Neural progenitor cell (in vitro differentiated cells): ENCODE data around the gene EMC7. TPM values are rescaled to one million over a fixed set of nuclear protein-coding genes. Genes with fewer than 3 reads are reported as not detected.

Experiments used
- DNase-seq: peaks from one replicate; pipeline ENCODE4 v3.0.0-alpha.2; 2016; ENCODE audit warnings: low spot score
- H2AFZ ChIP-seq: fragments of 200-600 bp; sonication (generic); replicated peaks from 2 replicates; pipeline ENCODE4 v1.6.1; 2016; ENCODE audit warnings: antibody characterized with exemption
- H3F3A ChIP-seq: fragments of 200-600 bp; sonication (generic); 2 replicates; pipeline ENCODE4 v1.6.1; 2016; ENCODE audit warnings: antibody characterized with exemption, low read depth
- H3K27ac ChIP-seq: fragments of 200-600 bp; sonication (generic); 2 replicates; pipeline ENCODE4 v1.5.1; 2016; ENCODE audit warnings: mild to moderate bottlenecking
- H3K27me3 ChIP-seq: fragments of 200-600 bp; sonication (generic); 2 replicates; pipeline ENCODE4 v1.6.1; 2016; ENCODE audit warnings: mild to moderate bottlenecking, moderate library complexity
- H3K36me3 ChIP-seq: fragments of 200-600 bp; sonication (generic); 2 replicates; pipeline ENCODE4 v1.5.1; 2016
- H3K4me1 ChIP-seq: fragments of 200-600 bp; sonication (generic); 2 replicates; pipeline ENCODE4 v1.6.1; 2016; ENCODE audit warnings: mixed run types
- H3K4me2 ChIP-seq: fragments of 200-600 bp; sonication (generic); 2 replicates; pipeline ENCODE4 v1.6.1; 2016
- H3K4me3 ChIP-seq: fragments of 200-600 bp; sonication (generic); 2 replicates; pipeline ENCODE4 v1.5.1; 2016
- H3K79me2 ChIP-seq: fragments of 200-600 bp; sonication (generic); 2 replicates; pipeline ENCODE4 v1.6.1; 2016; ENCODE audit warnings: low read depth
- H3K9ac ChIP-seq: fragments of 200-600 bp; sonication (generic); 2 replicates; pipeline ENCODE4 v1.6.1; 2016
- H3K9me3 ChIP-seq: fragments of 200-600 bp; sonication (generic); 2 replicates; pipeline ENCODE4 v1.5.1; 2016; ENCODE audit warnings: low read depth
- H4K20me1 ChIP-seq: fragments of 200-600 bp; sonication (generic); 2 replicates; pipeline ENCODE4 v1.6.1; 2016; ENCODE audit warnings: low read depth
- H3K27ac Mint-ChIP-seq: 3 replicates; pipeline ENCODE4 v1.8.0; 2021; ENCODE audit warnings: mixed read lengths
- H3K27me3 Mint-ChIP-seq: 2 replicates; pipeline ENCODE4 v1.8.0; 2022; ENCODE audit warnings: low read depth, mild to moderate bottlenecking, inconsistent platforms, moderate library complexity, mixed read lengths; ENCODE audit not compliant: insufficient read depth
- H3K36me3 Mint-ChIP-seq: 3 replicates; pipeline ENCODE4 v1.8.0; 2021; ENCODE audit warnings: mixed read lengths
- H3K4me1 Mint-ChIP-seq: 3 replicates; pipeline ENCODE4 v1.8.0; 2021; ENCODE audit warnings: mixed read lengths
- H3K4me3 Mint-ChIP-seq: 3 replicates; pipeline ENCODE4 v1.8.0; 2021; ENCODE audit warnings: mild to moderate bottlenecking, moderate library complexity, mixed read lengths
- H3K9me3 Mint-ChIP-seq: 3 replicates; pipeline ENCODE4 v1.8.0; 2020; ENCODE audit warnings: mixed read lengths
- CTCF ChIP-seq: fragments of 200-600 bp; sonication (generic); IDR thresholded peaks from 2 replicates; pipeline ENCODE4 v1.5.1; 2017; ENCODE audit warnings: antibody characterized with exemption, mild to moderate bottlenecking
- EZH2 ChIP-seq: fragments of 200-600 bp; sonication (generic); IDR thresholded peaks from 2 replicates; pipeline ENCODE4 v1.6.1; 2017; ENCODE audit warnings: antibody characterized with exemption, mild to moderate bottlenecking, moderate library complexity
- EZH2phosphoT487 ChIP-seq: fragments of 200-600 bp; sonication (generic); IDR thresholded peaks from 2 replicates; pipeline ENCODE4 v1.6.1; 2017; ENCODE audit warnings: antibody characterized with exemption
- total RNA-seq: library from RNA; depleted of rRNA; stranded (reverse); fragments of >200 nt; gene quantifications from 2 replicates; pipeline ENCODE4 v1.2.3, GENCODE V29; 2015; ENCODE audit warnings: low replicate concordance

The EMC7 gene
- total RNA-seq, 1 donor from 2014 or later: 25.6 TPM

GRCh38 chr15:34107315-34107714 is 5.7 kb upstream of the EMC7 start:
- Histone ChIP-seq H2AFZ (no peak overlapping the region), H4K20me1 (no peaks in the 10 kb centered on the region), H3K4me3 (no peak overlapping the region), H3K4me2 (no peak overlapping the region), H3F3A (no peaks in the 10 kb centered on the region), H3K9ac (no peak overlapping the region), H3K27ac (no peak overlapping the region), H3K27me3 (no peaks in the 10 kb centered on the region), H3K36me3 (no peaks in the 10 kb centered on the region), H3K4me1 (no peaks in the 10 kb centered on the region), H3K79me2 (no peaks in the 10 kb centered on the region), H3K9me3 (no peaks in the 10 kb centered on the region)
- H3K27ac Mint-ChIP-seq: no peak overlapping the region
- peaks cover 3% of the 10 kb centered on the region for H3K36me3 Mint-ChIP-seq
- peaks cover 2% of the 10 kb centered on the region for H3K27me3 Mint-ChIP-seq
- no peaks in the 10 kb centered on the region for H3K9me3 Mint-ChIP-seq
- DNase-seq: no peak
- peaks cover 4% of the 10 kb centered on the region for H3K4me1 Mint-ChIP-seq
- no peak overlapping the region for H3K4me3 Mint-ChIP-seq
- TF ChIP-seq EZH2phosphoT487 (no peak), CTCF (no peak), EZH2 (no peak)

- Histone ChIP-seq H3K27ac (no peak overlapping the region), H3K27me3 (no peaks in the 10 kb centered on the region), H3F3A (no peaks in the 10 kb centered on the region), H3K79me2 (peaks cover 2% of the 10 kb centered on the region), H4K20me1 (no peaks in the 10 kb centered on the region), H3K4me2 (no peak overlapping the region), H3K36me3 (no peaks in the 10 kb centered on the region), H3K4me3 (no peak overlapping the region), H2AFZ (no peak overlapping the region), H3K9ac (no peak overlapping the region), H3K9me3 (no peaks in the 10 kb centered on the region), H3K4me1 (no peaks in the 10 kb centered on the region)
- no peak overlapping the region for H3K4me3 Mint-ChIP-seq
- no peak for DNase-seq
- no peak overlapping the region for H3K27ac Mint-ChIP-seq
- H3K36me3 Mint-ChIP-seq: peaks cover 3% of the 10 kb centered on the region
- no peak for TF ChIP-seq EZH2phosphoT487
- TF ChIP-seq CTCF: no peak
- TF ChIP-seq EZH2: no peak
- H3K9me3 Mint-ChIP-seq: no peaks in the 10 kb centered on the region
- H3K27me3 Mint-ChIP-seq: peaks cover 2% of the 10 kb centered on the region
- peaks cover 4% of the 10 kb centered on the region for H3K4me1 Mint-ChIP-seq
Observed at GRCh38 chr15:34106423-34106822, 4.8 kb upstream of the EMC7 start.

GRCh38 chr15:34102175-34102925 is 688 bp upstream of the EMC7 start:
- H3K27me3 ChIP-seq: no peaks in the 10 kb centered on the region
- TF ChIP-seq CTCF (no peak), EZH2phosphoT487 (no peak), EZH2 (no peak)
- Mint-ChIP-seq H3K27me3 (peaks cover 2% of the 10 kb centered on the region), H3K4me1 (peaks cover 17% of the 10 kb centered on the region), H3K4me3 (peak overlapping the region; percentile 94), H3K27ac (peak overlapping the region; percentile 98), H3K9me3 (no peaks in the 10 kb centered on the region), H3K36me3 (peaks cover 3% of the 10 kb centered on the region)
- H3K9ac ChIP-seq: no peak overlapping the region
- no peaks in the 10 kb centered on the region for H4K20me1 ChIP-seq
- H3K36me3 ChIP-seq: no peaks in the 10 kb centered on the region
- H3K4me3 ChIP-seq: peak overlapping the region; percentile 70
- no peak overlapping the region for H3K27ac ChIP-seq
- H3F3A ChIP-seq: no peaks in the 10 kb centered on the region
- peaks cover 40% of the 10 kb centered on the region for H3K79me2 ChIP-seq
- peak overlapping the region; percentile 79 for H2AFZ ChIP-seq
- no peaks in the 10 kb centered on the region for H3K9me3 ChIP-seq
- H3K4me1 ChIP-seq: peaks cover 5% of the 10 kb centered on the region
- no peak for DNase-seq
- H3K4me2 ChIP-seq: peak overlapping the region; percentile 85
